ENCODE measurements around the gene TMED10. TPM values are rescaled to one million over a fixed set of nuclear protein-coding genes. Genes with fewer than 3 reads are reported as not detected.

Gene TMED10
- total RNA-seq, 1 experiment from 2014 or later, result 709 TPM

DNA sequence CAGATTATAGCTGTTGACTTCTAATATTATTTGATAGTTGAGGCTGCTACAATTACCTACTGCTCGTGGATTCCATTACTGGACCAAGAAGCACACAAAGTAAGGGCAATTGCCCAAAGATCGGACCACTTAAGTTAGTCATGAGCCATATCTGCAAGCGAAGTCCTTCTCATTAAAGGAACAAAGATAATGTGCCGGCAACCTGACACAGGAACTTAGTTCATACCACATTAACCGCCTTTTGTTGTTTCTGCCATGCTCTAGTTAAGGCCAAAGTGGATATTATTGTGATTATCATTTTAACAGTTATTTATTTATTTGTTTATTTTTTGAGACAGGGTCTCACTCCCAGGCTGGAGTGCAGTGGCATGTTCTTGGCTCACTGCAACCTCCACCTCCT, 38.1 kb upstream of the TMED10 start:
- Histone ChIP-seq H3K4me1 (replicated peaks; ENCODE audit: insufficient read depth) (no peaks in the 10 kb centered on the region), H3K4me3 (no peak overlapping the region), H3K36me3 (ENCODE audit: low read depth) (no peaks in the 10 kb centered on the region), H3K9me3 (ENCODE audit: insufficient read depth, low read depth) (no peaks in the 10 kb centered on the region), H3K9me2 (ENCODE audit: insufficient read depth) (no peaks in the 10 kb centered on the region), H3F3A (ENCODE audit: insufficient read depth, low read depth) (peaks cover 9% of the 10 kb centered on the region; the same call in 1 of the 2 replicates), H3K27ac (no peak overlapping the region), H3K27me3 (ENCODE audit: insufficient read depth, low read depth) (no peaks in the 10 kb centered on the region), H3K4me2 (no peak overlapping the region), H2AFZ (no peak overlapping the region), H4K20me1 (ENCODE audit: insufficient read depth) (no peaks in the 10 kb centered on the region), H3K79me2 (ENCODE audit: low read depth) (no peaks in the 10 kb centered on the region)
- intact Hi-C loops (cut with micrococcal nuclease; ENCODE audit: unreplicated experiment), result no loop called here
- DNase-seq, result no peak
- TF ChIP-seq EZH2 (IDR thresholded peaks at IDR 0.05; ENCODE audit: low read depth), result no peak
- no TSS peak for BruUV-seq (replicated peaks)
- ChIA-PET CTCF (no interaction called here), POLR2A (ENCODE audit: unreplicated experiment) (no interaction called here)

- intact Hi-C loops (cut with micrococcal nuclease; ENCODE audit: unreplicated experiment), result no loop called here
- no peaks in the 10 kb centered on the region for H3K4me1 ChIP-seq (replicated peaks; ENCODE audit: insufficient read depth)
- no peaks in the 10 kb centered on the region for H4K20me1 ChIP-seq (ENCODE audit: insufficient read depth)
- no peaks in the 10 kb centered on the region for H3K9me2 ChIP-seq (ENCODE audit: insufficient read depth)
- no TSS peak for BruUV-seq (replicated peaks)
- no peak overlapping the region for H2AFZ ChIP-seq
- ChIA-PET CTCF (no interaction called here), POLR2A (ENCODE audit: unreplicated experiment) (no interaction called here)
- TF ChIP-seq CTCF (conservative IDR thresholded peaks at IDR 0.05) (no peak), EZH2 (IDR thresholded peaks at IDR 0.05; ENCODE audit: low read depth) (no peak)
- H3K9me3 ChIP-seq (ENCODE audit: insufficient read depth, low read depth), result no peaks in the 10 kb centered on the region
- no peaks in the 10 kb centered on the region for H3K79me2 ChIP-seq (ENCODE audit: low read depth)
- peaks cover 9% of the 10 kb centered on the region; the same call in 1 of the 2 replicates for H3F3A ChIP-seq (ENCODE audit: insufficient read depth, low read depth)
- no peak for DNase-seq
- H3K36me3 ChIP-seq (ENCODE audit: low read depth), result no peaks in the 10 kb centered on the region
- H3K27ac ChIP-seq, result no peak overlapping the region
- H3K27me3 ChIP-seq (ENCODE audit: insufficient read depth, low read depth), result no peaks in the 10 kb centered on the region
- no peak overlapping the region for H3K4me3 ChIP-seq
- no peak overlapping the region for H3K4me2 ChIP-seq
Observed at GRCh38 chr14:75213172-75213571, 36.8 kb upstream of the TMED10 start.

DNA sequence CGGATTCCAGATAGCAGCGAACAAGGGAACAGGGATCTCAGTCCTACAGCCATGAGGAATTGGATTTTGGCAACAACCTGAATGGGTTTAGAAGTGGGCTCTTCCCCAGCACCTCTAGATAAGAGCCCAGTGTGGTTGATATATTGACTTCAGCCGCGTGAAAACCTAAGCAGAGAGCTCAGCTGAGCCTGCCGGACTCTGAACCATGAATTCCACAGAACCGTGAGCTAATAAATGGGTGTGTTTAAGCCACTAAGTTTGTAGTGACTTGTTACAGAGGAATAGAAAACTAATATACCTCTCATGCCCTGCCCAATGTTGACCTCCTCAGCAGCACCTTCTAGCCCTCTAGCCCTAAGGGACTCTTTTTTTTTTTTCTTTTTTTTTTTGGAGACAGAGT, 32.4 kb upstream of the TMED10 start:
- H3K36me3 ChIP-seq (ENCODE audit: low read depth), result no peaks in the 10 kb centered on the region
- no peak overlapping the region for H3K4me3 ChIP-seq
- H3K27me3 ChIP-seq (ENCODE audit: insufficient read depth, low read depth), result no peaks in the 10 kb centered on the region
- DNase-seq, result peak in 1 of 2 experiments; percentile 6
- ChIA-PET POLR2A (ENCODE audit: unreplicated experiment) (no interaction called here), CTCF (no interaction called here)
- no peaks in the 10 kb centered on the region for H3K9me2 ChIP-seq (ENCODE audit: insufficient read depth)
- H3K27ac ChIP-seq, result no peak overlapping the region
- H4K20me1 ChIP-seq (ENCODE audit: insufficient read depth), result no peaks in the 10 kb centered on the region
- H2AFZ ChIP-seq, result no peak overlapping the region
- no peaks in the 10 kb centered on the region for H3K79me2 ChIP-seq (ENCODE audit: low read depth)
- TF ChIP-seq CTCF (conservative IDR thresholded peaks at IDR 0.05) (no peak), EZH2 (IDR thresholded peaks at IDR 0.05; ENCODE audit: low read depth) (no peak)
- BruUV-seq (replicated peaks), result no TSS peak
- H3K4me1 ChIP-seq (replicated peaks; ENCODE audit: insufficient read depth), result peaks cover 29% of the 10 kb centered on the region
- intact Hi-C loops (cut with micrococcal nuclease; ENCODE audit: unreplicated experiment), result no loop called here
- no peak overlapping the region for H3K4me2 ChIP-seq
- peaks cover 38% of the 10 kb centered on the region; the same call in 1 of the 2 replicates for H3F3A ChIP-seq (ENCODE audit: insufficient read depth, low read depth)
- no peaks in the 10 kb centered on the region for H3K9me3 ChIP-seq (ENCODE audit: insufficient read depth, low read depth)

GRCh38 chr14:75206190-75206589, 29.8 kb upstream of the TMED10 start:
- H4K20me1 ChIP-seq (ENCODE audit: insufficient read depth), result no peaks in the 10 kb centered on the region
- no peak overlapping the region; the same call in 1 of the 2 replicates for H3K4me2 ChIP-seq
- no peaks in the 10 kb centered on the region for H3K9me2 ChIP-seq (ENCODE audit: insufficient read depth)
- intact Hi-C loops (cut with micrococcal nuclease; ENCODE audit: unreplicated experiment), result no loop called here
- H3F3A ChIP-seq (ENCODE audit: insufficient read depth, low read depth), result peaks cover 50% of the 10 kb centered on the region
- peak overlapping the region; percentile 42 for H3K27ac ChIP-seq
- no peaks in the 10 kb centered on the region for H3K9me3 ChIP-seq (ENCODE audit: insufficient read depth, low read depth)
- CTCF ChIA-PET, result interaction anchor here (1.2 kb wide), 1 partner anchor 24 kb away, joined by 3 read pairs; no protein-coding TSS in a partner anchor
- no TSS peak for BruUV-seq (replicated peaks)
- peaks cover 48% of the 10 kb centered on the region for H3K4me1 ChIP-seq (replicated peaks; ENCODE audit: insufficient read depth)
- no peaks in the 10 kb centered on the region for H3K27me3 ChIP-seq (ENCODE audit: insufficient read depth, low read depth)
- peak overlapping the region; percentile 58 for H2AFZ ChIP-seq
- DNase-seq, result peak in 1 of 2 experiments; percentile 31
- no peaks in the 10 kb centered on the region for H3K36me3 ChIP-seq (ENCODE audit: low read depth)
- TF ChIP-seq CTCF (conservative IDR thresholded peaks at IDR 0.05) (no peak), EZH2 (IDR thresholded peaks at IDR 0.05; ENCODE audit: low read depth) (no peak)
- H3K79me2 ChIP-seq (ENCODE audit: low read depth), result no peaks in the 10 kb centered on the region
- no peak overlapping the region for H3K4me3 ChIP-seq
- POLR2A ChIA-PET (ENCODE audit: unreplicated experiment), result interaction anchor here (0.6 kb wide), 1 partner anchor 16 kb away, joined by 7 read pairs; no protein-coding TSS in a partner anchor

All from PC-9 (cell line).